Activated CD4-positive, alpha-beta T cell treated with anti-CD3 and anti-CD28 coated beads, Interleukin-2, amount 10 ng/mL, durations not matched to agents 24 days and 14 days (primary cell): ENCODE results near the gene CEACAM8. TPM values are rescaled to one million over a fixed set of nuclear protein-coding genes. Genes with fewer than 3 reads are reported as not detected.
"Not testable (repeated sequence)": the region's sequence is repeated elsewhere in the genome, so short reads cannot be mapped to it uniquely, and the experiment has no call there.

ENCODE experiments used
- DNase-seq: peaks from one replicate; pipeline ENCODE4 v3.0.0; 2022
- H3K27ac Mint-ChIP-seq: one replicate; pipeline ENCODE4 v1.8.0; 2022; ENCODE audit warnings: mild to moderate bottlenecking, mixed read lengths
- H3K27me3 Mint-ChIP-seq: one replicate; pipeline ENCODE4 v1.8.0; 2022; ENCODE audit warnings: mixed read lengths
- H3K36me3 Mint-ChIP-seq: one replicate; pipeline ENCODE4 v1.8.0; 2022; ENCODE audit warnings: low read depth, mild to moderate bottlenecking, mixed read lengths
- H3K4me1 Mint-ChIP-seq: one replicate; pipeline ENCODE4 v1.8.0; 2021; ENCODE audit warnings: mixed read lengths
- H3K4me3 Mint-ChIP-seq: one replicate; pipeline ENCODE4 v1.8.0; 2022; ENCODE audit warnings: mild to moderate bottlenecking, moderate library complexity, mixed read lengths
- H3K9me3 Mint-ChIP-seq: one replicate; pipeline ENCODE4 v1.8.0; 2021; ENCODE audit warnings: mixed read lengths
- intact Hi-C: fragments of 100-400 bp; cut with micrococcal nuclease; formaldehyde crosslinking; loops from one replicate; pipeline ENCODE4 v1.15.1; 2023
- total RNA-seq: library from RNA; stranded (reverse); gene quantifications from 2 replicates; pipeline ENCODE4 v1.2.3, GENCODE V29; 2022

Gene CEACAM8
- total RNA-seq, 1 donor from 2014 or later, result not detected

DNA sequence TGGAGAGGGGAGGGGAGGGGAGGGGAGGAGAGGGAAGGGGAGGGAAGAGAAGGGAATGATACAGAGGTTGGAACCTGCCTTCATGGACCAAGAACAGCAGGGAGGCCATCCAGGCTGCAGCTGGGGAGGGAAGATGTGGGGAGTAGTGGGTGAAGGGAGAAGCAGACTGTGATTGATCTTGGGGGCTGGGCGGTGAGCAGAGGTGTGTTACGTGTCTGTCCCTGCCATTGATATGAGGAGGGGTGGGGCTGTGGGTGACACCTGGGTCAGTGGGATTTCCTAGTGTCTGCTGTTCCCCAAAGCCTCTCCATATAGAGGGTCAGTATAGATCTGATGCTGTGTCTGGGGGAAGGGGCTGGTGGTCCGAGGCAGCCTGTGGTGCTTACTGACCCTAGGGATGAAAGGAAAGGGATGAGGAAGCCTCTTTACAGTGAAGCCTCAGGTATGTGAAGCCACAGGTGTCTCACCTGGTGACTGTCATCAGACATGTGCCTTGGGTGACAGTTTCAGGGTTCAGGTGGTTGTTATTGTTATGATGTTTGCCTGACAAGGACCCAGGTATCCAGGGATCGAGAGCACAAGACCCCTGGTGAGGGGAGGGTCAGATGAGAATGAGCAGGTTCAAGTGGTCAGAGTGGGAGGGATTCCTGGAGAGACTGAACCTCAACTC lies 47.8 kb downstream of the CEACAM8 start:
- no peak overlapping the region for H3K27ac Mint-ChIP-seq
- H3K27me3 Mint-ChIP-seq, result peaks cover 5% of the 10 kb centered on the region
- peaks cover 4% of the 10 kb centered on the region for H3K9me3 Mint-ChIP-seq
- no peaks in the 10 kb centered on the region for H3K4me1 Mint-ChIP-seq
- no peak for DNase-seq
- peaks cover 1% of the 10 kb centered on the region for H3K36me3 Mint-ChIP-seq
- no peak overlapping the region for H3K4me3 Mint-ChIP-seq
- intact Hi-C loops, result no loop called here

DNA sequence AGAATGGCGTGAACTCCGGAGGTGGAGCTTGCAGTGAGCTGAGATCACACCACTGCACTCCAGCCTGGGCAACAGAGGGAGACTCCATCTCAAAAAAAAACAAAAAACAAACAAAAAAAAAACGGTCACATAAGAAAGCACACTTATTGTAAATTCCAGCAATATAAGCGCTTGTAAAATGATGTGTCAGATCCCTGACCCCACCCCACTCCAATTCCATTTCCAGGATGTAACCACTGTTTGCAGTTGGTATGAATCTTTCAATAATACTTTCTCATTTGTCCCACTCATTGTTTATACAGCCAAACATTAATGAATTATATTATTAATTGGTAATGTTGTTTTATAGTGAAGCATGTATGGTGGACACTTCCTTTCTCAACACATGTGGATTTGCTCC lies 50.6 kb downstream of the CEACAM8 start:
- no peak overlapping the region for H3K27ac Mint-ChIP-seq
- no peak overlapping the region for H3K4me3 Mint-ChIP-seq
- H3K27me3 Mint-ChIP-seq, result peaks cover 4% of the 10 kb centered on the region
- H3K36me3 Mint-ChIP-seq, result peaks cover under 1% of the 10 kb centered on the region
- no peak for DNase-seq
- intact Hi-C loops, result no loop called here
- no peaks in the 10 kb centered on the region for H3K4me1 Mint-ChIP-seq
- peaks cover 1% of the 10 kb centered on the region for H3K9me3 Mint-ChIP-seq

DNA sequence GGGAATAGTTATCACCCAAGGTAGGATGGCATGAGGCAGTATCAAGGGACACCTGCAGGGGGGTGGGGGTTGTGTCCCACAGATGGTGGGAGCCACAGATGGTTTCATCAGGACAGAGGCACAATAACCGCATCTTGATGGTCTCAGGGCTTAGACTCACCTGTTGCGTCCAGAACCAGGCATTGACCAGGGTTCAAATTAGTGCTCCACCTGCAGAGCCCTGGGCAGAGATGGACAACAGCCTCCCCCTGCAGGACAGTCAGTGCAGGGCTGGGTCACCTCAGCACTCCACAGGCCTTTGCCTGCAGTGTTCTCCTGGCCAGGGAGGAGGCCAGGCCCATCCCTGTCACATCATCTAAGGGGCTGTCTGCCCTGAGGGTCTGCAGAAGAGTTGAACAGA lies 51.9 kb downstream of the CEACAM8 start:
- Mint-ChIP-seq H3K4me1 (no peaks in the 10 kb centered on the region), H3K27me3 (peaks cover 9% of the 10 kb centered on the region), H3K4me3 (no peak overlapping the region), H3K36me3 (no peaks in the 10 kb centered on the region), H3K9me3 (no peaks in the 10 kb centered on the region), H3K27ac (no peak overlapping the region)
- DNase-seq, result no peak
- intact Hi-C loops, result no loop called here

DNA sequence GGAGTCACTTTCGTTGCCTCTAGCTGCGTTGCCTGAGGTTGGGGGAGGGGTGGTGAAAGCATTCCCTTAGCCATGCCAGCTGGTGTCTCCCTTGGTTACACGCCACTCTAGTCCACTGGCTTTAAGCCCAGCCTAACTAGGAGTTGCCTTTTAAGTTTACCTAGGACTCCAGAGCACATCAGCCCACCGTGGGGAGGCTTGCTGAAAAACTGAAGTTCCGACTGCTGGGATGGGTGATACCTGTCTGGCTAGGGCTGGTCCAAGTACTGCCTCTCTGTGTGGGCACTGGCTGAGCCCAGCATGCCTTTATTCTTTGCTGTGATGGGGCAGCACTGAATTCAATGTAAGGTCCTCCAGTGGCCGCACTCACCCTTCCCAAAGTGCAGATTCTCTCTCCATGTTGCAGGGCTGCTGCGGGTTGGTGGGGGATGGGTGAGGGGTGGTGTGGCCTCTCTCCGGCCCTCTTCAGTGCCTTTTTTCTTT lies 54.6 kb downstream of the CEACAM8 start:
- H3K4me3 Mint-ChIP-seq, result no peak overlapping the region
- no peaks in the 10 kb centered on the region for H3K4me1 Mint-ChIP-seq
- no peak overlapping the region for H3K27ac Mint-ChIP-seq
- peaks cover 11% of the 10 kb centered on the region for H3K27me3 Mint-ChIP-seq
- intact Hi-C loops, result no loop called here
- no peaks in the 10 kb centered on the region for H3K36me3 Mint-ChIP-seq
- H3K9me3 Mint-ChIP-seq, result no peaks in the 10 kb centered on the region
- no peak for DNase-seq

DNA sequence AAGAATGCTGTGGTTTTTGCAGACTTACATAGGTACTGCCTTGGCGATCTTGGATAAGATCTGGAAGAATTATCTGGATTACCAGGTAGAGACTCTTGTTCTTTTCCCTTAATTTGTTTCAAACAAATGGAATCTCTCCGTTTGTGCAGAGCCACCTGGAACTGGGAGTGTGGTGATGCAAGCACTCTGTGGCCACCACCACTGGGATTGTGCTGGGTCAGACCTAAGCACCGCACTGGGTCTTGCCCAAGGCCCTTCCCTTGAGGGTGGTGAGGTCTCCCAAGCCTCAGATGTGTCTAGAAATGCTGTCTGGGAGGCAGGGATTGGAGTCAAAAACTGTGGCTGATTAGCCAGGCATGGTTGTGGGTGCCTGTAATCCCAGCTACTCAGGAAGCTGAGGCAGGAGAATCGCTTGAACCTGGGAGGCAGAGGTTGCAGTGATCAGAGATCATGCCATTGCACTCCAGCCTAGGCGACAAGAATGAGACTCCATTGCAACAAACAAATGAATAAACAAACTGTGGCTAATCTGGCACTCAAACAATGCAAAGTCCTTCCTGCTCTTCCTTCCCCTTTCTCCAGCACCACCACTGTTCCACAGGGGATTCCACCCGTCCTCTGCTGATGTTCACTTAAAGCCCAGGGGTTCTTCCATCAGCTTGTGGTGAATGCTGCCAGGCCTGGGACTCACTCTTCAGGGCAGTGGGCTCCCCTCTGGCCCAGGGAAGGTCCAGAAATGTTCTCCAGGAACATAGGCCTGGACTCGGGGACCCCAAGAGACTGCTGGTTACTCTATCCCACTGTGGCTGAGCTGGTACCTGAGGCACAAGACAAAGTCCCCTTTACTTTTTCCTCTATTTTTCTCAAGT lies 55.6 kb downstream of the CEACAM8 start:
- Mint-ChIP-seq H3K27me3 (peaks cover 15% of the 10 kb centered on the region), H3K4me3 (no peak overlapping the region), H3K27ac (no peak overlapping the region), H3K4me1 (no peaks in the 10 kb centered on the region), H3K9me3 (no peaks in the 10 kb centered on the region), H3K36me3 (no peaks in the 10 kb centered on the region)
- no peak for DNase-seq
- intact Hi-C loops, result no loop called here

DNA sequence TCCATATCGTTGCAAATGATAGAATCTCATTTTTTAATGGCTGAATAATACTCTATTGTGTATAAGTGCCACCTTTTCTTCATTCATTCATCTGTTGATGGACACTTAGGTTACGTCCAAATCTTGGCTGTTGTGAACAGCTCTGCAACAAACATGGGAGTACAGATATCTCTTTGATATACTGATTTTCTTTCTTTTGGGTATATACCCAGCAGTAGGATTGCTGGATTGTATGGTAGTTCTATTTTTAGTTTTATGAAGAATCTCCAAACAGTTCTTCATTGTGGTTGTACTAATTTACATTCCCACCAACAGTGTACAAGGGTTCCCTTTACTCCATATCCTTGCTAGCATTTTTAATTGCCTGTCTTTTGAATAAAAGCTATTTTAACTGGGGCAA lies 59.4 kb downstream of the CEACAM8 start:
- H3K36me3 Mint-ChIP-seq, DNase-seq, intact Hi-C loops, H3K9me3 Mint-ChIP-seq, H3K27ac Mint-ChIP-seq, H3K4me3 Mint-ChIP-seq, H3K4me1 Mint-ChIP-seq: not testable (repeated sequence)
- peaks cover 20% of the 10 kb centered on the region for H3K27me3 Mint-ChIP-seq

DNA sequence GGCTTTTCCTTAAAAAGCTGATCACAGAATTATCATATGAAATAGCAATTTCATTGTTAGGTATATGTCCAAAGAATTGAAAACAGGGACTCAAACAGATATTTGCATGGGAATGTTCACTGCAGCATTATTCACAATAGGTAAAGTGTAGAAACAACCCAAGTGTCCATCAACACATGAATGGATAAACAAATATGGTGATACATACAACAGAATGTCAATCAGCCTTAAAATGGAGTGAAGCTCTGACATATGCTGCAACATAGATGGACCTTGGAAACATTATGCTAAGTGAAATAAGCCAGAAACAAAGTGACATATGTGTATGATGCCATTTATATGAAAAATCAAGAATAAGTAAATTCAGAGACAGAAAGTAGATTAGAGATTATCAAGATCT lies 60.3 kb downstream of the CEACAM8 start:
- intact Hi-C loops, result no loop called here
- H3K27ac Mint-ChIP-seq, result no peak overlapping the region
- H3K9me3 Mint-ChIP-seq, result no peaks in the 10 kb centered on the region
- peaks cover 6% of the 10 kb centered on the region for H3K4me1 Mint-ChIP-seq
- no peak overlapping the region for H3K4me3 Mint-ChIP-seq
- no peaks in the 10 kb centered on the region for H3K36me3 Mint-ChIP-seq
- no peak for DNase-seq
- peaks cover 20% of the 10 kb centered on the region for H3K27me3 Mint-ChIP-seq

DNA sequence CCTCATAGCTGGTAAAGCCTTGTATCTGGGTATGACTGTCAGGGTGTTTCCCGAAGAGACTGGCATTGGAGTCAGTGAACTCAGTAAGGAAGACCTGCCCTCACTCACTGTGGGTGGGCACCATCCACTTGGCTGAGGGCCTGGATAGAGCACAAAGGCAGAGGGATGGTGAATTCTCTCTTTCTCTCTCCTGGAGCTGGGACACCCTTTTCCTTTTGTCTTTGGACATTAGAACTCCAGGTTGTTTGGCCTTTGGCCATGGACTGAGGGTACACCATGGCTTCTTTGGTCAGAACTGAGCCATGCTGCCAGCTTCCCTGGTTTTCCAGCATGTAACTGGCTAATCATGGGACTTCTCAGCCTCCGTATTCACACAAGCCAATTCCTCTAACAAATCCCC lies 61.8 kb downstream of the CEACAM8 start:
- intact Hi-C loops, result no loop called here
- no peak for DNase-seq
- Mint-ChIP-seq H3K9me3 (no peaks in the 10 kb centered on the region), H3K27me3 (peaks cover 13% of the 10 kb centered on the region), H3K36me3 (no peaks in the 10 kb centered on the region), H3K4me1 (peaks cover 21% of the 10 kb centered on the region), H3K27ac (no peak overlapping the region), H3K4me3 (no peak overlapping the region)

DNA sequence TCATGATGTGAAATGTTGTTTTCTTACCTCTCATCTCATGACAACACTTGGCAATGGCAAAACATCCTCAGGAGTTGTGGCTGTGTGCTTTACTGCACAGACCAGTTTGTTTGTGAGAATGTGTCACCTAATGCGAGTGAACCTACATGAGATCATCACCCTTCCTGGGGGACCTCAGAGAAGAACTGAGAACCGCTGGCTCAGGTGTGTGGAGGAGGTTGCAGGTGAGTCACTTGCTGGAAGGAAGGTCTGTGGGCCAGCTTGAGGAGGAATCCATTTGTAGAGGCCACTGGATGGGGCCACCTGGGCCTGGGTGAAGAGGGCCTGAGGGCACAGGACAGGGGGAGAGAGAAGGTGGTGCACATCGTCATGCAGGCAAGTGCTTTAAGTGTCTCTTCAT lies 63.4 kb downstream of the CEACAM8 start:
- DNase-seq, result no peak
- peaks cover 13% of the 10 kb centered on the region for H3K27me3 Mint-ChIP-seq
- no peaks in the 10 kb centered on the region for H3K9me3 Mint-ChIP-seq
- peaks cover under 1% of the 10 kb centered on the region for H3K36me3 Mint-ChIP-seq
- intact Hi-C loops, result no loop called here
- H3K4me1 Mint-ChIP-seq, result peaks cover 34% of the 10 kb centered on the region
- H3K4me3 Mint-ChIP-seq, result no peak overlapping the region
- H3K27ac Mint-ChIP-seq, result no peak overlapping the region

Other genes starting within 250 kb of the CEACAM8 start
- gene CNFN, start 204.6 kb downstream of the CEACAM8 start, total RNA-seq, result not detected in 2 replicates
- 35.0 and 39.1 TPM in 2 replicates for gene LIPE, start 167.5 kb downstream of the CEACAM8 start, total RNA-seq
- not detected in 2 replicates for gene CXCL17, start 152.0 kb downstream of the CEACAM8 start, total RNA-seq
- 8.6 and 9.0 TPM in 2 replicates for gene CEACAM1, start 66.4 kb downstream of the CEACAM8 start, total RNA-seq
- not detected in 2 replicates for gene PSG3, start 145.6 kb upstream of the CEACAM8 start, total RNA-seq
- gene PSG8, start 170.8 kb upstream of the CEACAM8 start, total RNA-seq, result not detected in 2 replicates